GM21528 (cell line): ENCODE data around the gene SLC49A3.
"Not testable (repeated sequence)": the region's sequence is repeated elsewhere in the genome, so short reads cannot be mapped to it uniquely, and the experiment has no call there.

Source experiments
- ATAC-seq: cut with Tn5 transposase; IDR thresholded peaks from one replicate; pipeline ENCODE4 v1.9.1; 2021; ENCODE audit warnings: mild to moderate bottlenecking, moderate library complexity; ENCODE audit not compliant: unreplicated experiment, low FRiP score

SLC49A3 gene

GRCh38 chr4:635851-636627 is 52.9 kb downstream of the SLC49A3 start:
- no peak for ATAC-seq

GRCh38 chr4:635066-635835 is 53.7 kb downstream of the SLC49A3 start:
- not testable (repeated sequence) for ATAC-seq

GRCh38 chr4:634599-634985 is 54.4 kb downstream of the SLC49A3 start:
- no peak for ATAC-seq

- no peak for ATAC-seq
Measured at GRCh38 chr4:633976-634598, 54.9 kb downstream of the SLC49A3 start.

- no peak for ATAC-seq
Measured at GRCh38 chr4:633406-633805, 55.5 kb downstream of the SLC49A3 start.

- no peak for ATAC-seq
Measured at GRCh38 chr4:632926-633325, 56.0 kb downstream of the SLC49A3 start.

- no peak for ATAC-seq
Measured at GRCh38 chr4:632196-632790, 56.7 kb downstream of the SLC49A3 start.
